ENCODE measurements around the gene AFF3.

DNA sequence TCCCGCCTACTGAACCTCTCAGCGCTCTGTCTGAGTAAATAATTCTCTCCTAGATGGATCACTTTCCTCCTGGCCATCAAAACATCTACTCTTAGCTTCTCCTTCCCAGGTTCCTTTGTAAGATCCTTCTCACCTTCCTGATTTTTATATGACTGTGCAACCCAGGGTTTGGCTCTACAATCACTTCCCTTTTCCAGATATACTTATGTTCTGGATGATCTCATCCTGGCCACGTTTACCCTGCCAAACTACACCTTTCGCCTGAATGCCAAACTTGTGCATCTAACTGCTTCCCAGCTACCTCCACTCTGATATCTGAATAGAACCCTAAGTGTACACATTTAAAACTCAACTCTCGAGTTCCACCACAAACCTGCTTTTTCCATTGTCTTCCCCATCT is 362.1 kb downstream of the AFF3 start:
- no peak for TF ChIP-seq NFE2L2 (IDR thresholded peaks at IDR 0.05; ENCODE audit: low read depth, low read length)
- no peak for TF ChIP-seq MAFK (IDR thresholded peaks at IDR 0.05; ENCODE audit: low read depth, low read length)
- TF ChIP-seq, protein P1, sequence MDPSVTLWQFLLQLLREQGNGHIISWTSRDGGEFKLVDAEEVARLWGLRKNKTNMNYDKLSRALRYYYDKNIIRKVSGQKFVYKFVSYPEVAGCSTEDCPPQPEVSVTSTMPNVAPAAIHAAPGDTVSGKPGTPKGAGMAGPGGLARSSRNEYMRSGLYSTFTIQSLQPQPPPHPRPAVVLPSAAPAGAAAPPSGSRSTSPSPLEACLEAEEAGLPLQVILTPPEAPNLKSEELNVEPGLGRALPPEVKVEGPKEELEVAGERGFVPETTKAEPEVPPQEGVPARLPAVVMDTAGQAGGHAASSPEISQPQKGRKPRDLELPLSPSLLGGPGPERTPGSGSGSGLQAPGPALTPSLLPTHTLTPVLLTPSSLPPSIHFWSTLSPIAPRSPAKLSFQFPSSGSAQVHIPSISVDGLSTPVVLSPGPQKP (IDR thresholded peaks at IDR 0.05; ENCODE audit: borderline replicate concordance, low read depth, low read length) = no peak
- TF ChIP-seq, protein P2, sequence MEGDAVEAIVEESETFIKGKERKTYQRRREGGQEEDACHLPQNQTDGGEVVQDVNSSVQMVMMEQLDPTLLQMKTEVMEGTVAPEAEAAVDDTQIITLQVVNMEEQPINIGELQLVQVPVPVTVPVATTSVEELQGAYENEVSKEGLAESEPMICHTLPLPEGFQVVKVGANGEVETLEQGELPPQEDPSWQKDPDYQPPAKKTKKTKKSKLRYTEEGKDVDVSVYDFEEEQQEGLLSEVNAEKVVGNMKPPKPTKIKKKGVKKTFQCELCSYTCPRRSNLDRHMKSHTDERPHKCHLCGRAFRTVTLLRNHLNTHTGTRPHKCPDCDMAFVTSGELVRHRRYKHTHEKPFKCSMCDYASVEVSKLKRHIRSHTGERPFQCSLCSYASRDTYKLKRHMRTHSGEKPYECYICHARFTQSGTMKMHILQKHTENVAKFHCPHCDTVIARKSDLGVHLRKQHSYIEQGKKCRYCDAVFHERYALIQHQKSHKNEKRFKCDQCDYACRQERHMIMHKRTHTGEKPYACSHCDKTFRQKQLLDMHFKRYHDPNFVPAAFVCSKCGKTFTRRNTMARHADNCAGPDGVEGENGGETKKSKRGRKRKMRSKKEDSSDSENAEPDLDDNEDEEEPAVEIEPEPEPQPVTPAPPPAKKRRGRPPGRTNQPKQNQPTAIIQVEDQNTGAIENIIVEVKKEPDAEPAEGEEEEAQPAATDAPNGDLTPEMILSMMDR (conservative IDR thresholded peaks at IDR 0.05; ENCODE audit: low read depth, low read length) = no peak
- no peak for TF ChIP-seq POLR2A (IDR thresholded peaks at IDR 0.05; ENCODE audit: low read depth, low read length)
- no peak for TF ChIP-seq BHLHE40 (IDR thresholded peaks at IDR 0.05; ENCODE audit: low read depth, low read length)
- TF ChIP-seq SMC3 (IDR thresholded peaks at IDR 0.05; ENCODE audit: low read depth, low read length) = no peak
- TF ChIP-seq RFX5 (IDR thresholded peaks at IDR 0.05; ENCODE audit: low read depth, low read length) = no peak

Measured in IMR-90 (cell line).